Neuronal stem cell (in vitro differentiated cells): Measurements from ENCODE around the gene GPATCH4.
"Not testable (repeated sequence)": the region's sequence is repeated elsewhere in the genome, so short reads cannot be mapped to it uniquely, and the experiment has no call there.

ENCODE experiments used
- DNase-seq: peaks from one replicate; pipeline ENCODE4 v3.0.0-alpha.2; 2013; ENCODE audit warnings: low spot score
- H2AFZ ChIP-seq: one replicate; pipeline ENCODE4 v1.6.1; 2013; ENCODE audit warnings: mild to moderate bottlenecking, low read length, inconsistent platforms
- H2AK5ac ChIP-seq: 2 replicates; pipeline ENCODE4 v1.6.1; 2013; ENCODE audit warnings: low read depth, mild to moderate bottlenecking, inconsistent platforms, low read length, moderate library complexity, mixed read lengths
- H2BK120ac ChIP-seq: 2 replicates; pipeline ENCODE4 v1.6.1; 2013; ENCODE audit warnings: low read depth, mild to moderate bottlenecking, inconsistent platforms, low read length, moderate library complexity, mixed read lengths
- H2BK12ac ChIP-seq: one replicate; pipeline ENCODE4 v1.6.1; 2013; ENCODE audit warnings: low read length, inconsistent platforms
- H2BK15ac ChIP-seq: 2 replicates; pipeline ENCODE4 v1.6.1; 2013; ENCODE audit warnings: mild to moderate bottlenecking, low read length, inconsistent platforms, mixed read lengths
- H2BK5ac ChIP-seq: one replicate; pipeline ENCODE4 v1.6.1; 2013; ENCODE audit warnings: inconsistent platforms, mild to moderate bottlenecking, low read length, moderate library complexity
- H3K14ac ChIP-seq: one replicate; pipeline ENCODE4 v1.6.1; 2013; ENCODE audit warnings: low read length, inconsistent platforms
- H3K18ac ChIP-seq: 2 replicates; pipeline ENCODE4 v1.6.1; 2013; ENCODE audit warnings: low read length, inconsistent platforms
- H3K23ac ChIP-seq: 2 replicates; pipeline ENCODE4 v1.6.1; 2013; ENCODE audit warnings: low read depth, mild to moderate bottlenecking, mixed read lengths, low read length, inconsistent platforms; ENCODE audit not compliant: poor library complexity
- H3K27ac ChIP-seq: replicated peaks from 3 replicates; pipeline ENCODE4 v1.5.1; 2013; ENCODE audit warnings: low read length, inconsistent platforms
- H3K27me3 ChIP-seq, 3 experiments: 2 replicates each; pipeline ENCODE4 v1.6.1; 2013; ENCODE audit warnings: low read length in 3 of 3, mild to moderate bottlenecking in 2 of 3, inconsistent platforms in 1 of 3, low read depth in 1 of 3, mixed read lengths in 1 of 3, moderate library complexity in 1 of 3; ENCODE audit not compliant: control insufficient read depth in 3 of 3, insufficient read depth in 3 of 3
- H3K36me3 ChIP-seq, 2 donors: replicated peaks in 1 of 2; 2 replicates each; pipeline ENCODE4 v1.6.1; 2013; ENCODE audit warnings: low read length in 2 of 2; ENCODE audit not compliant: control insufficient read depth in 2 of 2, insufficient read depth in 2 of 2
- H3K4ac ChIP-seq: 2 replicates; pipeline ENCODE4 v1.6.1; 2013; ENCODE audit warnings: inconsistent platforms, mild to moderate bottlenecking, low read length, moderate library complexity
- H3K4me1 ChIP-seq, 2 donors: 1 replicate in 1 of 2; 2 replicates in 1 of 2; pipeline ENCODE4 v1.6.1; 2013; ENCODE audit warnings: low read length in 2 of 2, low read depth in 1 of 2; ENCODE audit not compliant: control insufficient read depth in 2 of 2, insufficient read depth in 1 of 2
- H3K4me2 ChIP-seq: one replicate; pipeline ENCODE4 v1.6.1; 2013; ENCODE audit warnings: mild to moderate bottlenecking, low read length, inconsistent platforms; ENCODE audit not compliant: insufficient read depth, poor library complexity, severe bottlenecking
- H3K4me3 ChIP-seq, 2 donors: 2 replicates each; pipeline ENCODE4 v1.5.1; 2013; ENCODE audit warnings: low read length in 2 of 2, mild to moderate bottlenecking in 2 of 2, inconsistent platforms in 1 of 2, moderate library complexity in 1 of 2
- H3K79me1 ChIP-seq: one replicate; pipeline ENCODE4 v1.6.1; 2013; ENCODE audit warnings: low read depth, mild to moderate bottlenecking, inconsistent platforms, low read length, moderate library complexity
- H3K9ac ChIP-seq: one replicate; pipeline ENCODE4 v1.6.1; 2013; ENCODE audit warnings: mild to moderate bottlenecking, low read depth, low read length, inconsistent platforms; ENCODE audit not compliant: poor library complexity
- H3K9me3 ChIP-seq, 2 donors: replicated peaks in 1 of 2; 2 replicates each; pipeline versions ENCODE3 to v1.6.1; 2013; ENCODE audit warnings: low read length in 2 of 2, mild to moderate bottlenecking in 2 of 2, inconsistent platforms in 1 of 2, low read depth in 1 of 2, mixed read lengths in 1 of 2, moderate library complexity in 1 of 2; ENCODE audit not compliant: control insufficient read depth in 2 of 2, insufficient read depth in 1 of 2
- H4K8ac ChIP-seq: one replicate; pipeline ENCODE4 v1.6.1; 2013; ENCODE audit warnings: low read depth, mild to moderate bottlenecking, inconsistent platforms, low read length, moderate library complexity
- H4K91ac ChIP-seq: one replicate; pipeline ENCODE4 v1.6.1; 2013; ENCODE audit warnings: low read length, low read depth, mild to moderate bottlenecking, inconsistent platforms; ENCODE audit not compliant: poor library complexity
- WGBS, 2 donors: extraction: QIAGEN DNeasy Blood & Tissue Kit; methylation state at CpG; one replicate each; pipeline ENCODE4 v1.1.7; 2013; ENCODE audit warnings: missing lambda C conversion rate in 2 of 2, mixed read lengths in 1 of 2; ENCODE audit not compliant: insufficient read length in 2 of 2, insufficient replicate concordance in 1 of 2; ENCODE audit errors: extremely low coverage in 2 of 2; 5-methylcytosine and 5-hydroxymethylcytosine counted together

GPATCH4 gene

GRCh38 chr1:156638189-156638985 is 37.1 kb upstream of the GPATCH4 start:
- Histone ChIP-seq H3K27me3 (peaks cover 7 to 52% (median 31%) of the 10 kb centered on the region in 3 experiments), H2AFZ (no peak overlapping the region), H3K4me2 (no peak overlapping the region), H3K14ac (no peak overlapping the region), H3K4me1 (peaks cover 13 to 14% of the 10 kb centered on the region in 2 donors), H3K36me3 (no peaks in the 10 kb centered on the region), H3K79me1 (no peaks in the 10 kb centered on the region), H3K27ac (no peak overlapping the region), H3K18ac (peak overlapping the region; percentile 68), H2BK15ac (peak overlapping the region; percentile 5), H3K4ac (no peak overlapping the region), H2BK5ac (peak overlapping the region; percentile 10), H2AK5ac (peak overlapping the region; percentile 15), H3K9me3 (no peaks in the 10 kb centered on the region), H3K4me3 (no peak overlapping the region), H3K23ac (no peak overlapping the region), H2BK120ac (no peak overlapping the region), H2BK12ac (no peak overlapping the region), H4K8ac (no peak overlapping the region), H4K91ac (no peak overlapping the region), H3K9ac (no peak overlapping the region)
- DNase-seq: no peak
- WGBS, 2 donors: no CpG with 5 or more reads among the region's 8 CpGs

- Histone ChIP-seq H3K9me3 (no peaks in the 10 kb centered on the region), H3K9ac (no peak overlapping the region), H3K18ac (no peak overlapping the region), H3K4me2 (no peak overlapping the region), H3K14ac (no peak overlapping the region), H3K79me1 (no peaks in the 10 kb centered on the region), H2AFZ (no peak overlapping the region), H3K23ac (no peak overlapping the region), H4K91ac (no peak overlapping the region), H2BK5ac (no peak overlapping the region), H3K4me3 (no peak overlapping the region), H3K4ac (no peak overlapping the region), H3K27me3 (peaks cover 0 to 41% (median 1%) of the 10 kb centered on the region in 3 experiments), H2BK15ac (no peak overlapping the region), H3K4me1 (no peaks in the 10 kb centered on the region), H3K36me3 (no peaks in the 10 kb centered on the region), H3K27ac (no peak overlapping the region), H2BK120ac (no peak overlapping the region), H4K8ac (no peak overlapping the region), H2BK12ac (no peak overlapping the region), H2AK5ac (no peak overlapping the region)
- DNase-seq: no peak
- WGBS, 2 donors: no CpG with 5 or more reads among the region's 3 CpGs
Observed at GRCh38 chr1:156632355-156632754, 31.1 kb upstream of the GPATCH4 start.

- H3K18ac ChIP-seq, DNase-seq, H3K9ac ChIP-seq, H3K23ac ChIP-seq, H3K36me3 ChIP-seq, H4K8ac ChIP-seq, H2BK5ac ChIP-seq, H3K4ac ChIP-seq, H3K14ac ChIP-seq, H3K4me3 ChIP-seq, H2BK12ac ChIP-seq, H3K27ac ChIP-seq, H2BK15ac ChIP-seq, H2AK5ac ChIP-seq, H3K4me2 ChIP-seq, H3K4me1 ChIP-seq, H2BK120ac ChIP-seq, H3K9me3 ChIP-seq, H4K91ac ChIP-seq, H2AFZ ChIP-seq, H3K79me1 ChIP-seq: not testable (repeated sequence)
- H3K27me3 ChIP-seq: peaks cover 0 to 47% (median 1%) of the 10 kb centered on the region in 3 experiments
- no CpG with 5 or more reads among the region's 9 CpGs for WGBS, 2 donors
Observed at GRCh38 chr1:156631152-156631551, 29.9 kb upstream of the GPATCH4 start.

- Histone ChIP-seq H3K27ac (no peak overlapping the region), H2BK5ac (no peak overlapping the region), H2AK5ac (no peak overlapping the region), H3K4ac (no peak overlapping the region), H3K4me2 (no peak overlapping the region), H3K9me3 (no peaks in the 10 kb centered on the region), H2BK15ac (no peak overlapping the region), H3K4me3 (no peak overlapping the region), H2BK12ac (no peak overlapping the region), H3K36me3 (no peaks in the 10 kb centered on the region), H3K79me1 (no peaks in the 10 kb centered on the region), H4K8ac (no peak overlapping the region), H3K27me3 (peaks cover 8 to 51% (median 12%) of the 10 kb centered on the region in 3 experiments), H3K4me1 (peaks cover 3 to 5% of the 10 kb centered on the region in 2 donors), H2BK120ac (no peak overlapping the region), H2AFZ (no peak overlapping the region), H3K14ac (no peak overlapping the region), H4K91ac (no peak overlapping the region), H3K23ac (no peak overlapping the region), H3K9ac (no peak overlapping the region), H3K18ac (no peak overlapping the region)
- DNase-seq: no peak
- WGBS, 2 donors: no CpG with 5 or more reads among the region's 8 CpGs
Observed at GRCh38 chr1:156629823-156630449, 28.7 kb upstream of the GPATCH4 start.
